ENCODE data around the gene PAPOLA. TPM values are rescaled to one million over a fixed set of nuclear protein-coding genes. Genes with fewer than 3 reads are reported as not detected.

Gene PAPOLA
- total RNA-seq, 1 donor from 2014 or later, result 143 TPM

DNA sequence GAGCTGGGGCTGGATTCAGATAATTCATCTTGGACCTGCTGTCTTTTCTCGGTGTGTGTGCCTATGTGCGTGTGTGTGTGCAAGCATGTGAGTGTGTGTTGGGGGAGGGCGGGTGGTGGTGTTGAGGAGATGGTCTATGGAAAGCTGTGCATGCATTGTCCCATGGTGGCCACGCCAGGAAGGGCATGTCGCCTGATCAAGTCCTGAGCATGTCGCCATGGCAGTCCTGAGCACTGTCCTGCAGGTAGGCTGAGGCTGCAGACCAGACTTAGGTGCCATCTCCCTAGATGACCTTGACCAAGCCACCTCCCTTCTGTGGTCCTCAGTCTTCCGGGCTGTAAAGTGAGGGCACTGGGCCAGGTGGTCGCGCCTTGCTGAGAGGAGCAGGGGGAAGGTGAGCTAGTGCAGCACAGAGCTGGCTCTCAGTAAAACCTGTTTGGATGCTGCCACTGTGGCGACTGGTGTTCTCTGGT is 81.4 kb downstream of the PAPOLA start:
- Histone ChIP-seq H3K36me3 (no peaks in the 10 kb centered on the region), H3K27ac (no peak overlapping the region), H3K9me3 (no peaks in the 10 kb centered on the region), H3K4me1 (peaks cover 8% of the 10 kb centered on the region), H3K27me3 (no peaks in the 10 kb centered on the region), H3K4me3 (no peak overlapping the region)
- no peak for TF ChIP-seq POLR2A (IDR thresholded peaks at IDR 0.05)
- no peak for TF ChIP-seq POLR2AphosphoS5 (IDR thresholded peaks at IDR 0.05; ENCODE audit: insufficient read depth in 1 of 2, low read depth in 1 of 2)
- TF ChIP-seq, protein P1, sequence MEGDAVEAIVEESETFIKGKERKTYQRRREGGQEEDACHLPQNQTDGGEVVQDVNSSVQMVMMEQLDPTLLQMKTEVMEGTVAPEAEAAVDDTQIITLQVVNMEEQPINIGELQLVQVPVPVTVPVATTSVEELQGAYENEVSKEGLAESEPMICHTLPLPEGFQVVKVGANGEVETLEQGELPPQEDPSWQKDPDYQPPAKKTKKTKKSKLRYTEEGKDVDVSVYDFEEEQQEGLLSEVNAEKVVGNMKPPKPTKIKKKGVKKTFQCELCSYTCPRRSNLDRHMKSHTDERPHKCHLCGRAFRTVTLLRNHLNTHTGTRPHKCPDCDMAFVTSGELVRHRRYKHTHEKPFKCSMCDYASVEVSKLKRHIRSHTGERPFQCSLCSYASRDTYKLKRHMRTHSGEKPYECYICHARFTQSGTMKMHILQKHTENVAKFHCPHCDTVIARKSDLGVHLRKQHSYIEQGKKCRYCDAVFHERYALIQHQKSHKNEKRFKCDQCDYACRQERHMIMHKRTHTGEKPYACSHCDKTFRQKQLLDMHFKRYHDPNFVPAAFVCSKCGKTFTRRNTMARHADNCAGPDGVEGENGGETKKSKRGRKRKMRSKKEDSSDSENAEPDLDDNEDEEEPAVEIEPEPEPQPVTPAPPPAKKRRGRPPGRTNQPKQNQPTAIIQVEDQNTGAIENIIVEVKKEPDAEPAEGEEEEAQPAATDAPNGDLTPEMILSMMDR (IDR thresholded peaks at IDR 0.05), result no peak
- DNase-seq (ENCODE audit: extremely low spot score in 2 of 2), result peak in 1 of 2 donors; percentile 81
- intact Hi-C loops (cut with DNase I), result no loop called here

DNA sequence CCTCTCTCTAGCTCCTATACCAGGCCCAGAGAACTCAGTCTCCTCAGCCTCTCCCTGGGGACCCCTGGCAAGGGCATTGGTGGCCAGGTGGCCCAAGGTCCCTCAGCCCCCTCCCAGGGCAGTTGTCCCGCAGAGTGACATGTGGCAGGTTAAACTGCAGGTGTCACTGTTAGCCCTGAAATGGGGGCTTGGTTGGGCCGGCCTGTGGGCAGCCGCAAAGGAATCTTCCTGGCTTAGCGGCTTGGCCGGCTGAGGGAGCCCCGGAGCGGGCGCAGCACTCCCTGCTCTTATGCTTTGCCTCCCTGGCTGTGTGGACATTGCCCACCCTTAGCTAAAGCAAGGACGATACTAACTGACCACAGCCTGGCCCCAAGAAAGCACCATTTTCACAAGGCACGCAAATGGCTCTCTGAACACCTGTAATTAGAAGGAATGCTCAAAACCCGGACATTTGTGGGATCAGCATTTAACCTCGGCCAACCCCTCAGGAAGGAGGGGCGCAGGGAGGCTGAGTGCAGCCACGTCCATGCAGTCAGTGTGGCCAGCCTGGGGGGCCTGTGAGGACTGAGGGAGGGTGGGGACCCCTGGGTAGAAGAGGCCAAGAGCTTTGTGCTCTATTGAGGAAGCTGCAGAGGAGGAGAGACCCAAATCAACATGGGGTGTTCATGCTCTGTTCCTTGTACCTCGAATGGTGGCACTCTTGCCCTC is 82.2 kb downstream of the PAPOLA start:
- Histone ChIP-seq H3K27me3 (no peaks in the 10 kb centered on the region), H3K4me3 (no peak overlapping the region), H3K36me3 (no peaks in the 10 kb centered on the region), H3K27ac (no peak overlapping the region), H3K4me1 (peaks cover 15% of the 10 kb centered on the region), H3K9me3 (no peaks in the 10 kb centered on the region)
- DNase-seq (ENCODE audit: extremely low spot score in 2 of 2), result peak; percentile 44 to 64
- TF ChIP-seq POLR2A (IDR thresholded peaks at IDR 0.05) (no peak), POLR2AphosphoS5 (IDR thresholded peaks at IDR 0.05; ENCODE audit: insufficient read depth in 1 of 2, low read depth in 1 of 2) (no peak)
- TF ChIP-seq, protein P1 (IDR thresholded peaks at IDR 0.05), result no peak
- intact Hi-C loops (cut with DNase I), result no loop called here

- Histone ChIP-seq H3K9me3 (no peaks in the 10 kb centered on the region), H3K4me1 (peaks cover 15% of the 10 kb centered on the region), H3K27me3 (no peaks in the 10 kb centered on the region), H3K36me3 (no peaks in the 10 kb centered on the region), H3K27ac (no peak overlapping the region), H3K4me3 (no peak overlapping the region)
- no peak for TF ChIP-seq POLR2AphosphoS5 (IDR thresholded peaks at IDR 0.05; ENCODE audit: insufficient read depth in 1 of 2, low read depth in 1 of 2)
- TF ChIP-seq, protein P1 (IDR thresholded peaks at IDR 0.05), result no peak
- TF ChIP-seq POLR2A (IDR thresholded peaks at IDR 0.05), result no peak
- intact Hi-C loops (cut with DNase I), result no loop called here
- DNase-seq (ENCODE audit: extremely low spot score in 2 of 2), result peak in 1 of 2 donors; percentile 37
Observed at GRCh38 chr14:96584907-96585671, 82.9 kb downstream of the PAPOLA start.

- Histone ChIP-seq H3K36me3 (no peaks in the 10 kb centered on the region), H3K4me3 (no peak overlapping the region), H3K9me3 (no peaks in the 10 kb centered on the region), H3K4me1 (peaks cover 14% of the 10 kb centered on the region), H3K27me3 (no peaks in the 10 kb centered on the region), H3K27ac (no peak overlapping the region)
- intact Hi-C loops (cut with DNase I), result no loop called here
- no peak for DNase-seq (ENCODE audit: extremely low spot score in 2 of 2)
- TF ChIP-seq POLR2AphosphoS5 (IDR thresholded peaks at IDR 0.05; ENCODE audit: insufficient read depth in 1 of 2, low read depth in 1 of 2) (no peak), POLR2A (IDR thresholded peaks at IDR 0.05) (no peak)
- TF ChIP-seq, protein P1 (IDR thresholded peaks at IDR 0.05), result no peak
Observed at GRCh38 chr14:96585672-96586013, 83.5 kb downstream of the PAPOLA start.

DNA sequence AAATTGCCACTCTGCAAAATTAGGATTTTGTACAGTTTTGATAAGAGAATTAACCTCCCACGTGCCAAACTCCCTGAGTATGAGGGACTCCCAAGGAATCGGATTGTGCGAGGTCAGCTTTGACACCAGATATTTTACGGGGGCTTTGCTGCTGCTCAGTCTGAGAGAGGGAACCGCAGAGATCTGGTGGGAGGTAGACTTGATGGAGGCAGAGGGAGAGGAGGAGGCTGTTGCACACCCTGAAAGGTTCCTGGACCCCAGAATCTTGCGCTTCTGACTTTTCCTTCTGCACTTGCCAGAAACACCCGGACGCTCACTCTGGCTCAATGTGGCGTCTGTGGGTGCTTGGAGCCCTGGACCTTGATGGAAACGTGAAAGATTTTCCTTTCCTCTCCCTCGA is 83.9 kb downstream of the PAPOLA start:
- Histone ChIP-seq H3K36me3 (no peaks in the 10 kb centered on the region), H3K27ac (no peak overlapping the region), H3K27me3 (no peaks in the 10 kb centered on the region), H3K4me3 (no peak overlapping the region), H3K9me3 (no peaks in the 10 kb centered on the region), H3K4me1 (peaks cover 9% of the 10 kb centered on the region)
- intact Hi-C loops (cut with DNase I), result no loop called here
- TF ChIP-seq POLR2A (IDR thresholded peaks at IDR 0.05) (no peak), POLR2AphosphoS5 (IDR thresholded peaks at IDR 0.05; ENCODE audit: insufficient read depth in 1 of 2, low read depth in 1 of 2) (no peak)
- TF ChIP-seq, protein P1 (IDR thresholded peaks at IDR 0.05), result no peak
- DNase-seq (ENCODE audit: extremely low spot score in 2 of 2), result peak; percentile 25 to 34

Measured in vagina (tissue), 2 donors.